NCI-H774 (cell line): ENCODE measurements around the gene WFDC12.

Source experiments
- DNase-seq: peaks from one replicate; lab custom pipeline; 2025; lab: John Stamatoyannopoulos, UW

Gene WFDC12

GRCh38 chr20:45115386-45115774, 8.9 kb downstream of the WFDC12 start:
- no peak for DNase-seq

- no peak for DNase-seq
Measured at GRCh38 chr20:45114465-45115385, 9.5 kb downstream of the WFDC12 start, which contains the start of gene WFDC5. Gene WFDC5, minus strand, starts transcription at chr20:45115174. Its CDS starts 91 bp downstream, at chr20:45115083.

GRCh38 chr20:45113865-45114264, 10.4 kb downstream of the WFDC12 start:
- DNase-seq, result no peak

GRCh38 chr20:45112754-45113153, 11.5 kb downstream of the WFDC12 start:
- no peak for DNase-seq

- no peak for DNase-seq
Measured at GRCh38 chr20:45111799-45112471, 12.3 kb downstream of the WFDC12 start.

- DNase-seq, result no peak
Measured at GRCh38 chr20:45111285-45111684, 13.0 kb downstream of the WFDC12 start.

- DNase-seq, result no peak
Measured at GRCh38 chr20:45110301-45110700, 14.0 kb downstream of the WFDC12 start.

GRCh38 chr20:45109634-45110033, 14.6 kb downstream of the WFDC12 start:
- DNase-seq, result no peak

- no peak for DNase-seq
Measured at GRCh38 chr20:45105317-45105716, 18.9 kb downstream of the WFDC12 start.

GRCh38 chr20:45104786-45105185, 19.5 kb downstream of the WFDC12 start:
- DNase-seq, result no peak

GRCh38 chr20:45103072-45103471, 21.2 kb downstream of the WFDC12 start:
- DNase-seq, result no peak

- no peak for DNase-seq
Measured at GRCh38 chr20:45101333-45101850, 22.9 kb downstream of the WFDC12 start.

- DNase-seq, result no peak
Measured at GRCh38 chr20:45100563-45101245, 23.6 kb downstream of the WFDC12 start, which contains the start of gene KCNS1. Gene KCNS1, minus strand, starts transcription at chr20:45101127. Its CDS starts 1,891 bp downstream, at chr20:45099236.

GRCh38 chr20:45098103-45098773, 26.0 kb downstream of the WFDC12 start:
- DNase-seq, result no peak

GRCh38 chr20:45097485-45098102, 26.7 kb downstream of the WFDC12 start:
- DNase-seq, result no peak

GRCh38 chr20:45096781-45097180, 27.5 kb downstream of the WFDC12 start:
- DNase-seq, result no peak

GRCh38 chr20:45095805-45096238, 28.4 kb downstream of the WFDC12 start:
- DNase-seq, result no peak

GRCh38 chr20:45094864-45095574, 29.2 kb downstream of the WFDC12 start:
- DNase-seq, result no peak

- no peak for DNase-seq
Measured at GRCh38 chr20:45094201-45094600, 30.1 kb downstream of the WFDC12 start.

GRCh38 chr20:45092898-45093297, 31.4 kb downstream of the WFDC12 start:
- no peak for DNase-seq
